Stimulated activated CD8-positive, alpha-beta memory T cell treated with anti-CD3 and anti-CD28 coated beads, Interleukin-7, amount 100 ng/mL, for 48 hours (primary cell): ENCODE results near the gene STOM.

Experiments
- DNase-seq, 2 donors: peaks; one replicate each; pipeline ENCODE4 v3.0.0-alpha.2; 2020; ENCODE audit warnings: low read depth in 1 of 2; ENCODE audit errors: extremely low read depth in 1 of 2

Gene STOM

GRCh38 chr9:121350993-121351561, 19.0 kb downstream of the STOM start:
- DNase-seq, result no peak

DNA sequence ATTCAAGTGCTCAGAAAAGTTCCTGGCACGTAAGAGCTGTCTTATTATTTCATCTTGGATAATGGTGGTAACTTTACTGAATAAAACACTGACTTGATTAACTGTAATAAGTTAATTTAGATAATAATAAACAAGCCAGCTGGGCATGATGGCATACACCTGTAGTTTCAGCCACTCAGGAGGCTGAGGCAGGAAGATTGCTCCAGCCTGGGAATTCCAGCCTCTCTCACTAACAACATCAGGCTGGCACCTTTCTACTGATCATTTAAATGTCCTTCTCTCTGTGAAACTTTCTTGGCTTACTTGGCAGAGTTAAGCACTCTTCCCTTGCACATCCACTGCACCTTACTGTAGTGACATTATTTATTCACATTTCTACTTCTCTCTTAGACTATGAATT, 20.0 kb downstream of the STOM start:
- DNase-seq, result no peak

DNA sequence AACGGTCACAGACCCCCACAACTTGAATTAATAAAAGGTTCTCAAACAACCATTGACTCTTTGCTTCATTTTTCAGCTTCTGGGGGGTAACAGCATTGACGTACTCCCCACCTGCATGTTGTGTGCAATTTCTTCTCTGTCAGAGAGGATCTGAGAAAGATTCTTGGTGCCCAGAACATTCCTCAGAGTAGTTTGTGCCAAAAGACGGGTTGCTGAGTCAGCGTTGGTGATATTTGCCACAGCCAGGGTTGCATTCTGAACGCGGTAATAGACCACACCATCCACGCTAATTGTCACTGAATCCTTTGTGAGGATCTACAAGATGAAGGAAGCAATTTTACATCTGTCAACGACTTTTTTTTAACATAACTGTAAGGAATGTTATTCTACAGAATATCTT, 21.0 kb downstream of the STOM start:
- no peak for DNase-seq

DNA sequence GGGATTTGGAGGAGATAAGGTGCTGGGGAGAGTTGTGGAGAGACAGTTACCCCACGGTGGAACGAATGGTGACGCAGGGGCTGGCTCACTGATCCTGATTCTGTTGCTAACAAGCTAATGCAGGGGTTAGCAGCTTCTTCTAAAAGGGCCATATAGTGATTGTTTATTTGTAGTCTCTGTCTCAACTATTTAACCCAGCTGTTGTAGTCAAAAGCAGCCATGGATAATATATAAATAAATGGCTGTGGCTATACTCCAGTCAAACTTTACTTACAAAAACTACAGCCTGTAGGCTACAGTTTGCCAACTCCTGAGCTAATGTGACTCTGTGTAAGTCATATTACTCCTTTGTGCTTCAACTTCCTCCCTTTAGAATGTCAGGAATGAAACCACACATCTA, 21.8 kb downstream of the STOM start:
- no peak for DNase-seq

- no peak for DNase-seq
These were observed 25.0 kb downstream of the STOM start for GRCh38 chr9:121345070-121345469.

DNA sequence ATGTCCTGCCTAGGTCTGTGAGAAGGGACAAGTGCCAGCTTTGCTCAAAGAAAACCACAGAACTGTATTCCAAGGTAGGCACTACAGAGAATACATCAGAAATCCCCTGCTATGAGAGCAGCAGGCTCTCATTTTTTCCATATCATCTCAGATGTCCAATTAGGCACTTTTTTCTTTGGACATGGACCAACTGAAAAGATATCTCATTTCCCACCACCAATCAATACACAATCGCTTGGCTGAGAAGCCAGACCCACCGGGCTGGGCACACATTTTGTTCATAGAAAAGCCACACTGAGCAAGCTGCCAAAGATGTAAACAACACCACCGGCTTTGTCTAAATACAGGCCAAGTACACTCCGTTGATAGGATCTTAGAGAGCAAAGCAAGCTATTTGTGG, 25.9 kb downstream of the STOM start:
- no peak for DNase-seq

- no peak for DNase-seq
These were observed 29.2 kb downstream of the STOM start for GRCh38 chr9:121340676-121341392.

- DNase-seq, result no peak
These were observed 30.6 kb downstream of the STOM start for GRCh38 chr9:121339437-121339836.

- no peak for DNase-seq
These were observed 33.4 kb downstream of the STOM start for GRCh38 chr9:121336665-121337064.

GRCh38 chr9:121333950-121334773, 35.9 kb downstream of the STOM start:
- no peak for DNase-seq

DNA sequence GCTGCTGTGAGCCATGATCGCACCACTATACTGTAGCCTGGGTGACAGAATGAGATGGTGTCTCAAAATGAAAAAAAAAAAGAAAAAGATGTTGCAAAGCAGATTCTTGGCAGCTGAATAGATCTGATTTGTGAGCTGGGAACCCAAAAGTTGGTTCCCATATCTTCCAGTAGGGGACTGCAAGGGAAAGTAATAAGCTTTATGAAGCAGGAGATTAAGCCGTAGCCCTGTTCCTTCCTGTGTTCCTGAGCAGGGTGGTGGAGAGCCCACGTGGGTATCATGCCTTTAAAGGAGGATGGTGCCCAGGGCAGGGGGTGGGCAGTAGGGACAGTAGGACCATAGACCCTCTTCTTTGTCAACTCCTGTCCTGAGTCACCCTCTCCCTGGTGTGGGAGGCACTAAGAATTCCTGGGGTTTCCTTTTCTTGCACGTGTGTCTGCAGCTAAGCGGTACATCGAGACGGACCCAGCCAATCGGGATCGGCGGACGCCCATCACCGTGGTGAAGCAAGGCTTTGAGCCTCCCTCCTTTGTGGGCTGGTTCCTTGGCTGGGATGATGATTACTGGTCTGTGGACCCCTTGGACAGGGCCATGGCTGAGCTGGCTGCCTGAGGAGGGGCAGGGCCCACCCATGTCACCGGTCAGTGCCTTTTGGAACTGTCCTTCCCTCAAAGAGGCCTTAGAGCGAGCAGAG, 37.9 kb downstream of the STOM start:
- DNase-seq, result no peak

DNA sequence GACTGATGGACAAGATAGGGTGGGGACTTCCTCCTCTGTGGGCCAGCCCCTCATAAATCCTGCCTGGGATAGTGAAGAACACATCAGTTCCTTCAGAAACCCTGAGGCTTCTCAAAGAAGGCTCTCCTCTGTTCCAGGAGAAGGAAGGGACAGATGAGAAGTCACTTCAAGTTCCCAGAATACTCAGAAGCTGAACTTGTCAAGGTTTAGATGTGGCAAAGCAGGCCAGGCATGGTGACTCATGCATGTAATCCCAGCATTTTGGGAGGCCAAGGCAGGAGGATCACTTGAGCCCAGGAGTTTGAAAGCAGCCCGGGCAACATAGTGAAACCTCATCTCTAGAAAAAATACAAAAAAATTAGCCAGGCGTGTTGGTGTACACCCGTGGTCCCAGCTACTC, 38.5 kb downstream of the STOM start:
- no peak for DNase-seq

- no peak for DNase-seq
These were observed 41.0 kb downstream of the STOM start for GRCh38 chr9:121328876-121329681.

GRCh38 chr9:121328476-121328875, 41.6 kb downstream of the STOM start:
- no peak for DNase-seq

DNA sequence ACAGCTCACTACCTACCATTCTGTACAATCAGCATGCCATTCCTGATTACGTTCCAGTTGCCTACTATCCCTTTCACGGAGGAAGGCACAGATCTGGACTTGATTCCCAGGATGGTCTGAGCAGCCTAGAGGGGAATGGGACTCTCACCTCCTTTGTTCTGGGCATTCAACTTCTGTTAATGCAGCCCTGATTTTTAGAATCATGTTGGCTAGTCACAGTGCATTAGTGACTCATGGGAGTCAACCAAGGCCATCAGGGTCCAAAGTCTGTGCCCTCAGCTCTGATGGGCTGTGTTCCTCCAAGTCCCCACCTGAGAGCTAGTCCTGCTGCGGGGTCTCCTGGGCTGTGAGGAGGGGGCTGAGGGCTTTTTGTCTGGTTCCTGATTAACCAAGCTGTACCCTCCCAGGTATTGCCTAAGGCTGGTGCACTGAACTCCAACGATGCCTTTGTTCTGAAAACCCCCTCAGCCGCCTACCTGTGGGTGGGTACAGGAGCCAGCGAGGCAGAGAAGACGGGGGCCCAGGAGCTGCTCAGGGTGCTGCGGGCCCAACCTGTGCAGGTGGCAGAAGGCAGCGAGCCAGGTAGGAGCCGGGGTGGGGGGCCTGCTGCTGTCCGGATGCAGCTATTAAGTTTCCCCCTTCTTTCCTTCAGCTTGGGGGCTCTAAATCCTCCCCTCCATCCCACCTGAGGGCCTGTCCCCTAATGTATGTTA, 43.0 kb downstream of the STOM start:
- DNase-seq, result no peak

- no peak for DNase-seq
These were observed 43.8 kb downstream of the STOM start for GRCh38 chr9:121326130-121326838.

- DNase-seq, result no peak
These were observed 44.7 kb downstream of the STOM start for GRCh38 chr9:121325387-121325786.

- no peak for DNase-seq
These were observed 45.3 kb downstream of the STOM start for GRCh38 chr9:121324755-121325154.

GRCh38 chr9:121324316-121324715, 45.7 kb downstream of the STOM start:
- no peak for DNase-seq
